Spleen (tissue), 11 donors: ENCODE results near the gene SNCA. TPM values are rescaled to one million over a fixed set of nuclear protein-coding genes. Genes with fewer than 3 reads are reported as not detected.

ENCODE experiments used
- DNase-seq: peaks from one replicate; pipeline ENCODE4 v3.0.0-alpha.2; 2020
- H3K27ac ChIP-seq, 8 donors: fragments of 200-600 bp; sonication (generic) in 7 of 8; 1 replicate in 4 of 8; 2 replicates in 4 of 8; pipeline versions ENCODE4 v1.5.0 to v1.8.0; 2016 to 2021; ENCODE audit warnings: inconsistent platforms in 4 of 8, mild to moderate bottlenecking in 4 of 8, moderate library complexity in 1 of 8
- H3K27me3 ChIP-seq, 7 donors: fragments of 200-600 bp; sonication (generic) in 6 of 7; replicated peaks in 1 of 7; 1 replicate in 4 of 7; 2 replicates in 3 of 7; pipeline versions ENCODE4 v1.5.0 to v1.8.0; 2016 to 2021; ENCODE audit warnings: inconsistent platforms in 3 of 7, mild to moderate bottlenecking in 1 of 7
- H3K36me3 ChIP-seq, 6 donors: fragments of 200-600 bp; sonication (generic) in 5 of 6; 1 replicate in 4 of 6; 2 replicates in 2 of 6; pipeline versions ENCODE4 v1.5.0 to v1.8.0; 2016 to 2021; ENCODE audit warnings: inconsistent platforms in 2 of 6
- H3K4me1 ChIP-seq, 6 donors: fragments of 200-600 bp; sonication (generic) in 5 of 6; 1 replicate in 3 of 6; 2 replicates in 3 of 6; pipeline versions ENCODE4 v1.5.0 to v1.8.0; 2016 to 2021; ENCODE audit warnings: inconsistent platforms in 3 of 6
- H3K4me3 ChIP-seq, 8 donors: fragments of 200-600 bp; sonication (generic) in 7 of 8; 1 replicate in 4 of 8; 2 replicates in 4 of 8; pipeline versions ENCODE4 v1.5.0 to v1.8.0; 2016 to 2021; ENCODE audit warnings: inconsistent platforms in 4 of 8, mild to moderate bottlenecking in 4 of 8, moderate library complexity in 2 of 8
- H3K9me3 ChIP-seq, 8 donors: fragments of 200-600 bp; sonication (generic) in 7 of 8; 1 replicate in 4 of 8; 2 replicates in 4 of 8; pipeline versions ENCODE4 v1.5.0 to v1.8.0; 2016 to 2021; ENCODE audit warnings: inconsistent platforms in 4 of 8
- POLR2A ChIP-seq, 3 donors: fragments of 450-650 bp; IDR thresholded peaks; one replicate each; pipeline ENCODE4 v1.5.1; 2017; ENCODE audit warnings: antibody characterized with exemption in 3 of 3, mild to moderate bottlenecking in 1 of 3
- POLR2AphosphoS5 ChIP-seq, 3 donors: sonication (generic); formaldehyde crosslinking; IDR thresholded peaks; one replicate each; pipeline ENCODE4 v1.5.1; 2017; ENCODE audit warnings: antibody characterized with exemption in 3 of 3
- WGBS, 5 donors: extraction: QIAGEN DNeasy Blood & Tissue Kit in 3 of 5; methylation state at CpG; one replicate each; pipeline versions ENCODE4 v1.1.5 to v1.1.7; 2013 to 2018; 5-methylcytosine and 5-hydroxymethylcytosine counted together
- intact Hi-C: fragments of 100-400 bp; cut with DNase I; formaldehyde crosslinking; loops from one replicate; pipeline ENCODE4 v1.15.0; 2023; ENCODE audit warnings: low total_unique reads
- polyA plus RNA-seq, 3 donors: library from polyadenylated mRNA; stranded (reverse); fragments of 200-250 nt; gene quantifications; one replicate each; pipeline ENCODE4 v1.2.1, GENCODE V29; 2013
- total RNA-seq, 7 donors: library from RNA; depleted of rRNA in 3 of 7; stranded (reverse); fragments of >200 nt in 3 of 7; fragmentation: NEBNext Ultra II Directional in 4 of 7; extraction: Animal tissue kit (Norgen Biotek cat#: 25700) in 4 of 7; gene quantifications; one replicate each; pipeline versions ENCODE4 v1.1.0 to v1.2.1, GENCODE V29; 2016 to 2021
- TF ChIP-seq, protein P1 (sequence below), 11 experiments: fragments of 200-600 bp in 7 of 11; fragments of 450-650 bp in 4 of 11; sonication (generic) in 4 of 11; IDR thresholded peaks in 8 of 11; conservative IDR thresholded peaks in 3 of 11; 1 replicate in 7 of 11; 2 replicates in 4 of 11; pipeline versions ENCODE4 v1.4.0 to v1.8.0; 2016 to 2021; ENCODE audit warnings: antibody characterized with exemption in 11 of 11, inconsistent platforms in 4 of 11, mild to moderate bottlenecking in 1 of 11
- donor health status: healthy with polysubstance abuse.
- donor health status: DM: no; HTN: no; CAD: no; lungs with moderate emphysema.
- donor health status: DM: no; HTN: no; CAD: no.
- donor health status: Bipolar disorder and iron deficiency.
- donor health status: healthy.
- donor health status: DM: no; HTN: no; CAD: no.
- donor health status: DM: yes; HTN: yes; CAD: no.

SNCA gene
- total and polyA plus RNA-seq, 10 donors: 1.7 to 86.5 (median 10.4) TPM

DNA sequence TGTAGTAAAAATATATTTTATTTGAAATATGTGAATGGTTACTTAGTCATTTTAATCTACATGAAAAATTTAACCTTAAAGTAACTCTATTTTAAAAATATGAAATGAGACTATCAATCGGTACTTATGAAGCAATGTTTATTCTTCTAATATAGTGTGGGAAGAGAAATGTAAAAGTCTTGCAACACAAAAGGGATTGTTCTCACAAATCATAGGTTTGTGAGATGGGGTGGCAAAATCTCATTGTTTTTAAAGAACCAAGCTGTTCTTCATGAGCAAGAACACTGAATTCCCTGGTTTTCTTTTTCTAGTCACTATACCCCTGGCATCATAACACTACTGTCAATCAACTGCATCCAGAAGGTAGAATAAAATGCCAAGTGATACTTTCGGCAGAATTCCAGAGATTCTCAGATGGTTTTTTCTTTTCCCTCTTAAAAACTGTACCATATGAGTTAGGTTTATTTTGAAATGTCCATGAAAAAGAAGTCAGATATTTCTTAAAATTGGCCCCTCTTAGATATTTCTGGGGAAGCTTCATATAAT lies 52.2 kb downstream of the SNCA start:
- TF ChIP-seq, protein P1, sequence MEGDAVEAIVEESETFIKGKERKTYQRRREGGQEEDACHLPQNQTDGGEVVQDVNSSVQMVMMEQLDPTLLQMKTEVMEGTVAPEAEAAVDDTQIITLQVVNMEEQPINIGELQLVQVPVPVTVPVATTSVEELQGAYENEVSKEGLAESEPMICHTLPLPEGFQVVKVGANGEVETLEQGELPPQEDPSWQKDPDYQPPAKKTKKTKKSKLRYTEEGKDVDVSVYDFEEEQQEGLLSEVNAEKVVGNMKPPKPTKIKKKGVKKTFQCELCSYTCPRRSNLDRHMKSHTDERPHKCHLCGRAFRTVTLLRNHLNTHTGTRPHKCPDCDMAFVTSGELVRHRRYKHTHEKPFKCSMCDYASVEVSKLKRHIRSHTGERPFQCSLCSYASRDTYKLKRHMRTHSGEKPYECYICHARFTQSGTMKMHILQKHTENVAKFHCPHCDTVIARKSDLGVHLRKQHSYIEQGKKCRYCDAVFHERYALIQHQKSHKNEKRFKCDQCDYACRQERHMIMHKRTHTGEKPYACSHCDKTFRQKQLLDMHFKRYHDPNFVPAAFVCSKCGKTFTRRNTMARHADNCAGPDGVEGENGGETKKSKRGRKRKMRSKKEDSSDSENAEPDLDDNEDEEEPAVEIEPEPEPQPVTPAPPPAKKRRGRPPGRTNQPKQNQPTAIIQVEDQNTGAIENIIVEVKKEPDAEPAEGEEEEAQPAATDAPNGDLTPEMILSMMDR (IDR thresholded peaks at IDR 0.05 in 8 of 11, conservative IDR thresholded peaks at IDR 0.05 in 3 of 11): no peak
- no peak for TF ChIP-seq POLR2AphosphoS5 (IDR thresholded peaks at IDR 0.05)
- TF ChIP-seq POLR2A (IDR thresholded peaks at IDR 0.05): no peak
- H3K36me3 ChIP-seq: no peaks in the 10 kb centered on the region
- H3K4me1 ChIP-seq: no peaks in the 10 kb centered on the region
- H3K27me3 ChIP-seq: no peaks in the 10 kb centered on the region
- WGBS, 5 donors: 88 to 98% (median 94%) methylated on average over 2 of the region's 2 CpGs
- no peaks in the 10 kb centered on the region for H3K9me3 ChIP-seq
- no peak for DNase-seq
- H3K27ac ChIP-seq: no peak overlapping the region
- no peak overlapping the region for H3K4me3 ChIP-seq
- intact Hi-C loops: no loop called here

DNA sequence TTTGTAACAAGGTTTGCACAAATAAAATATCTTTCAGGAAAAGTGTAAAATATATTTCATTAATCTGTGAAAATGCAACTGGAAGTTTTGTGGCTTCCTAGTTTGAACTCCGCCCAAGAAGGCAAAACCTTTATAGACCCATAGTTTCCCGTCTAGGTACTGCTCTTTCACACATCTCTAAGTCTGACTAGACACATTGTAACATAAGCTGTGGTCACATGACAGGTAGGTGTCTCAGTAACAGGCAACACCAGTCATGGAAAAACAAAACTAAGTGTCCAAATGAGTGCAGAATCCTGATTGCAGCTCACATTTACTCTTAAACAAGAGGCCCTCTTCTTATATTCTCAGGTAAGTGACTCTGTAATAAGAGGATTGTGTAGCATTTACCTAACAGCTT lies 55.6 kb downstream of the SNCA start:
- no peak overlapping the region for H3K4me3 ChIP-seq
- no peak for DNase-seq
- H3K27me3 ChIP-seq: no peaks in the 10 kb centered on the region
- peaks cover 0 to 25% (median 13%) of the 10 kb centered on the region in 8 donors for H3K9me3 ChIP-seq
- no peaks in the 10 kb centered on the region for H3K4me1 ChIP-seq
- no peaks in the 10 kb centered on the region for H3K36me3 ChIP-seq
- H3K27ac ChIP-seq: no peak overlapping the region
- TF ChIP-seq, protein P1 (IDR thresholded peaks at IDR 0.05 in 8 of 11, conservative IDR thresholded peaks at IDR 0.05 in 3 of 11): no peak
- TF ChIP-seq POLR2AphosphoS5 (IDR thresholded peaks at IDR 0.05) (no peak), POLR2A (IDR thresholded peaks at IDR 0.05) (no peak)
- intact Hi-C loops: no loop called here
- 66 to 81% (median 76%) methylated on average over 2 of the region's 2 CpGs for WGBS, 5 donors

DNA sequence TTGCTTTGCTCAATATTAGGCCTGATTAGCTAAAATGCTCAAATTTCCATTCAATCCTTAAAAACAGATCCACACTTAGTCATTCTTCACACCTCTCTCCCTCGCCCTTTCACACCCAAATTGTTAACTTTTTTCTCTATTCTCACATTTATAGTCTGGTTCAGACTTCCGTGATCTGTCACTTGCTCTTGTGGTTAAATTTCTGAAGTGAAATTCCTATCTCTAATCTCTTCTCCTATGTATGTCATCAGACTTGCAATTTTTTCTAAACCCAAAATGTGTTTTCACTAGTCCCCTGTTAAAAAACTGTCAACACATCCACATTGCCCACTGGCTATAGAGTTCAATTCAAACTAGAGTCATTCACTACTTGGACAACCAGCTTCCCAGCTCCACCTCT lies 63.2 kb downstream of the SNCA start:
- 72 to 84% (median 73%) methylated on average over 2 of the region's 2 CpGs for WGBS, 5 donors
- H3K4me3 ChIP-seq: no peak overlapping the region
- no peak for DNase-seq
- no peak overlapping the region for H3K27ac ChIP-seq
- H3K27me3 ChIP-seq: no peaks in the 10 kb centered on the region
- TF ChIP-seq, protein P1 (IDR thresholded peaks at IDR 0.05 in 8 of 11, conservative IDR thresholded peaks at IDR 0.05 in 3 of 11): no peak
- no peak for TF ChIP-seq POLR2AphosphoS5 (IDR thresholded peaks at IDR 0.05)
- no peak for TF ChIP-seq POLR2A (IDR thresholded peaks at IDR 0.05)
- H3K9me3 ChIP-seq: peaks cover 0 to 21% (median 7%) of the 10 kb centered on the region in 8 donors
- no peaks in the 10 kb centered on the region for H3K36me3 ChIP-seq
- no peaks in the 10 kb centered on the region for H3K4me1 ChIP-seq
- intact Hi-C loops: no loop called here

DNA sequence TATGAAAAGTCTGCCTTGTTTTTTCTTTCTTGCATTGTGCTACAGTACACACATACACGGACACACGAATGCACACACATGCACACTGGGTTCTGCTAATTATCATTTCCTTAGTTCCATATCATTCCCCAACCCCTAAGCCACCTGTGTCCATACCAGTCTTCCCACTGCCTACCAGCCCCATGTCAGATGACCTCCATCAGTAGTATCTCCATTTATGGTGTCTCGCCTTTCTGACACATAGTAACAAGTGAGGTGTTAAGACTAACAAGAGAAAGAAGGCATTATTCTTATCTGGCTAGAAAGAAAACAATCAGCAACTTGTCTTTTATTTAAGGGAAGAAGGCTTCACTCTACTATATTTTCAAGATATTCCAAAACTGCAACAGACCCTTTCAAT lies 67.1 kb downstream of the SNCA start:
- DNase-seq: no peak
- no peaks in the 10 kb centered on the region for H3K36me3 ChIP-seq
- no peak overlapping the region for H3K4me3 ChIP-seq
- intact Hi-C loops: no loop called here
- H3K27ac ChIP-seq: no peak overlapping the region
- peaks cover 0 to 5% (median 0%) of the 10 kb centered on the region in 8 donors for H3K9me3 ChIP-seq
- H3K27me3 ChIP-seq: no peaks in the 10 kb centered on the region
- TF ChIP-seq POLR2A (IDR thresholded peaks at IDR 0.05) (no peak), POLR2AphosphoS5 (IDR thresholded peaks at IDR 0.05) (no peak)
- TF ChIP-seq, protein P1 (IDR thresholded peaks at IDR 0.05 in 8 of 11, conservative IDR thresholded peaks at IDR 0.05 in 3 of 11): no peak
- 90 to 99% (median 92%) methylated on average over 3 of the region's 3 CpGs for WGBS, 5 donors
- H3K4me1 ChIP-seq: no peaks in the 10 kb centered on the region
